Inflammatory macrophage treated with lipopolysaccharide for 4 hours (primary cell): ENCODE results near the gene ATXN7L2.
"Not testable (repeated sequence)": the region's sequence is repeated elsewhere in the genome, so short reads cannot be mapped to it uniquely, and the experiment has no call there.

Experiments used
- DNase-seq: peaks from one replicate; pipeline ENCODE4 v3.0.0-alpha.2; 2020

ATXN7L2 gene

GRCh38 chr1:109483672-109484518 lies at the start of gene ATXN7L2:
Gene ATXN7L2, plus strand, starts transcription at chr1:109483905. Its CDS starts 49 bp downstream, at chr1:109483954.
- peak; percentile 83 for DNase-seq

GRCh38 chr1:109434484-109434883 lies 49.2 kb upstream of the ATXN7L2 start:
- no peak for DNase-seq

- peak; percentile 89 for DNase-seq
Measured at GRCh38 chr1:109438798-109439297, 44.9 kb upstream of the ATXN7L2 start.

DNA sequence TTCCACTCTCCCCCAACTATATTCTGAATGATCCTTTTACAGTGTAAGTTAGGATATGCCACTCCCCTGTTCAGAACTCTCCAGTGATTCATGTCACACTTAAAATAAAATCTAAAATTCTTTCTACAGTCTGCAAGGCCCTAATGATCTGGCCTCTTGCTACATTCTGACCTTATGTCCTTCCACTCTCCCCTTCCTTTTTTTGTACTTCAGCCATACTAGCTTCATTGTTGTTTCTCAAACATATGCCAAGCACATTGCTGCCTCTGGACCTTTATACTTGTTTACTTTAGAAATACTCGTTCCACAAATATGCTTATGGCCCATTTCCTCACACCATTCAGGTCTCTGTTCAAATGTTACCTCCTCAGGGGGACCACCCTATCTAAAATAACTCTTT lies 42.6 kb upstream of the ATXN7L2 start:
- peak; percentile 32 for DNase-seq

- DNase-seq = peak; percentile 27
Measured at GRCh38 chr1:109443476-109443875, 40.2 kb upstream of the ATXN7L2 start.

DNA sequence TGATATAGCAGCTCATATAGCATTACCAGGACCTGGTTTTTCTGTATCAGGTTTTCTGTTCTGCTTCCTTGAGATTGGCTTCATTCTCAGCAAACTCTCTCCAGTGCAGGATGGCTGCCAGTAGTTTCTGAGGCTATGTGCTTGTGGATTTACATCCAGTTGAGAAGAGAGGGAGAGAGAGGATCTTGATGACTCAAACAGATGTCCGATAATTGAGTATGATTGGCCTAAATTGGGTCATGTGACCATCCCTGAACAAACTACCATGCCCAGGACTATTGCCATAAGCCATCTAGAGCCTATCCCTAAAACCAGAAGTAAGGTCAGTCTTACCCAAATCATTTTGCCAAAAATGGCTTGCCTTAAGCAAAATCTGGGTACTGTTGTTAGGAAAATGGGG lies 39.4 kb upstream of the ATXN7L2 start:
- DNase-seq = peak; percentile 10

DNA sequence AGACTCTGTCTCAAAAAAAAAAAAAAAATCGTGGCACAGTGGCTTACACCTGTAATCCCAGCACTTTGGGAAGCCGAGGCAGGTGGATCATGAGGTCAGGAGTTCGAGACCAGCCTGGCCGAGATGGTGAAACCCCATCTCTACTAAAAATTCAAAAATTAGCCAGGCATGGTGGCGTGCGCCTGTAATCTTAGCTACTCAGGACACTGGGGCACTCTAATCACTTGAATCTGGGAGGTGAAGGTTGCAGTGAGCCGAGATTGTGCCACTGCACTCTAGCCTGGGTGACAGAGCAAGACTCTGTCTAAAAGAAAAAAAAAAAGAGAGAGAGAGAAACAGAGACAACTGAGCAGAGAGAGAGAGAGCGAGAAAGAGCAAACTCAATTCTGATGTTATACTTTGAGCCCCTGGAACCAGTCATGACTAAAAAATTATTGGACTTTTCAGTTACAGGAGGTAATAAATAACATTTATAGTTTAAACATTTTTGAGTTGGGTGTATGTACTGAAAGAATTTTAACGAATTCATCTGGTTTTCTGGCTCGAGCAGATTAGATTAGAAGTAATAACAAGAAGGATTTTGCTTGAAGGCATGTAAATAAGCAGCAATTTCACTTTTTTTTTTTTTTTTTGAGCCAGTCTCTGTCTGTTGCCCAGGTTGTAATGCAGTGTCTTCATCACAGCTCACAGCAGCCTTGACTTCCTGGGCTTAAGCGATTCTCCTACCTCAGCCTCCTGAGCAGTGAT lies 37.6 kb upstream of the ATXN7L2 start:
- not testable (repeated sequence) for DNase-seq

DNA sequence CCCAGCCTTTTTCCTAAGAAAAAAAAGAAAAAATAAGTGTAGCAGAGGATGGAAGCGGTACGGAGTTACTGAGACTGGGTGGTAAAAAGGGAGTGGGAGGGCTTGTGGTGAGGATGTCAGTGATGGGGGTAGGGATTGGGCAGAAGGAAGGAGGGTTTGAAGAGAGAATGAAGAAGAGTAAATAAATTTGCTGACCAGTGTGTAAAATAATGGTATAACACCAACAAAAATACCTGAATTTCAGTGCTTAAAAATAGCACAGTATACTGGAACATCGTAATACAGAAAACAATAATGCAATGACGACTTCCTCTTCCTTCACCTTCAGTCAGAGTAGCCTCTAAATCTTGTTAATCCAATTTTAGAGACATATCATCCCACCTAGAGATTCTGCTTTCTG lies 36.2 kb upstream of the ATXN7L2 start:
- DNase-seq = no peak

GRCh38 chr1:109454497-109455133 lies 29.1 kb upstream of the ATXN7L2 start:
- DNase-seq = no peak

GRCh38 chr1:109457819-109458218 lies 25.9 kb upstream of the ATXN7L2 start:
- DNase-seq = no peak

GRCh38 chr1:109466125-109466451 lies 17.6 kb upstream of the ATXN7L2 start:
- DNase-seq = no peak

DNA sequence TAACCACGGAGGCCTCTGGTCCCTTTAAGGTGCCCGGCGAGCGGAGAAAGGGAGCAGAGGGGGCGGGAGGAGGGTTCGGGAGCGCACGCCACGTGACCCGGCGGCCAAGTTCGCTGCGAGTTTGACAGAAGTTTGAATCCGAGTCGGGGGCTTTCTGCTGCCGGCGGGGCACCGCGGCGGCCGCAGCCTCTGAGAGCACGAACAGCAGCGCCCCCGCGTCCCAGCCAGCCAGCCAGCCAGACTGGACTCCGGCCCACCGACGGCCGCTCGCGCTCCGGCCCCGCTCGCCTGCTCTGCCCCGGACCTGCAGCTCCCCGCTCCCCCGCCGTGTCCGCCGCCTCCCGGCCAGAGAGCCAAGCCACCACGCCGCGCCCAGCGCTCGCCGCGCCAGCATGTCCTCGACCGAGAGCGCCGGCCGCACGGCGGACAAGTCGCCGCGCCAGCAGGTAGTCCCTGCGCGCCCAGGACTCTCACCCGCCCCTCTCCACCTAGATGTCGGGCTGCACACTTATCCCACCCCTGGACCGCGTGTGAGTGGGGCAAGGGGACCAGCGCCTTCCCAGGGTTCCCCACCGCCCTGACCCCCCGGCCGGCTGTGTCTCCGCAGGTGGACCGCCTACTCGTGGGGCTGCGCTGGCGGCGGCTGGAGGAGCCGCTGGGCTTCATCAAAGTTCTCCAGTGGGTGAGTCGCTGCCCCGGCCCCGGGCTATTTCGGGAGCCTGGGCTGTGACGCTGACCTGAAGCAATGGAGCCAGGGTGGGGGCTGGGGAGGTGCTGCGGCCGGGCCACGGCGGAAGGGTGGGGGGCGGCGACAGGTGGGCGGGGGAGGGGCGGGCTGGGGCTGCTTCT lies 17.0 kb upstream of the ATXN7L2 start, which contains the start of gene SYPL2:
Gene SYPL2, plus strand, starts transcription at position 95 of the 849 bp plus-strand sequence. Its CDS starts 298 bp downstream, at position 393.
- DNase-seq = peak; percentile 11

GRCh38 chr1:109467301-109467777 lies 16.4 kb upstream of the ATXN7L2 start:
- DNase-seq = no peak

- no peak for DNase-seq
Measured at GRCh38 chr1:109468061-109468460, 15.6 kb upstream of the ATXN7L2 start.

GRCh38 chr1:109468903-109469302 lies 14.8 kb upstream of the ATXN7L2 start:
- DNase-seq = no peak

- no peak for DNase-seq
Measured at GRCh38 chr1:109470245-109470644, 13.5 kb upstream of the ATXN7L2 start.

DNA sequence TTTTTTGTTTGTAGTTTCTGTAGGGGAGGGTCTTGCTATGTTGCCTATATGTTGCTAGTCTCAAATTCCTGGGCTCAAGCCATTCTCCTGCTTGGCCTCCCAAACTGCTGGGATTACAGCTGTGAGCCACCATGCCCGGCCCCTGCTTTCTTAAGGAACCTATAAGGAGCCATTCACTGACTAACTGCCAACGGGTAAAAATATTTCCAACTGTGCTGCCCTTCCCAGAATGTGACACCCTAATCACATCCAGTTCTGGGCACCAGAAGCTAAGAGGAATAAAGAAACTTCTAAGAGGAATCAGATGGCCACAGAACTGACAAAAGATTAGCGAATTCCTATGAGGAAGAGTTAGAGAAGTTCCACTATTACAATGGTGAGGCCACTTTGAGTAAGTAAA lies 10.9 kb upstream of the ATXN7L2 start:
- no peak for DNase-seq

- not testable (repeated sequence) for DNase-seq
Measured at GRCh38 chr1:109473284-109474057, 10.2 kb upstream of the ATXN7L2 start.

DNA sequence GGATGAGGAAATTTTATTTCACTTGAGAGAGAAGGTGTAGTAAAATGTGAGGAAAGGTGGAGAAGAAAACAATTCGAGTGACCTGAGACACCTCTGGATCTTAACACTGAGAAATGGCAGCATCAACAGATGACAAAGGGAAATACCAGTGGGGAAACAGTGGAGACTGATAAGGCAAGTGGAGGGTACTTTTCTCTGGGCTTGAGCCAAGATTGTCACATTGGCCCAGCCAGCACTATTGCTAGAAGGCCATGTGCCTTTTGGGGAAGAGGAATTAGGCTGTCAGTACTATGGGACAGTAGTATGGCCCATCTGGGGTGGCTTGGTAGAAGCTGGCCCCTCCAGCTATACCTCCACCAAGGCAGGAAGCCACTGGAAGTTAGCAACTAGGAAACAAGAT lies 9.0 kb upstream of the ATXN7L2 start:
- no peak for DNase-seq

DNA sequence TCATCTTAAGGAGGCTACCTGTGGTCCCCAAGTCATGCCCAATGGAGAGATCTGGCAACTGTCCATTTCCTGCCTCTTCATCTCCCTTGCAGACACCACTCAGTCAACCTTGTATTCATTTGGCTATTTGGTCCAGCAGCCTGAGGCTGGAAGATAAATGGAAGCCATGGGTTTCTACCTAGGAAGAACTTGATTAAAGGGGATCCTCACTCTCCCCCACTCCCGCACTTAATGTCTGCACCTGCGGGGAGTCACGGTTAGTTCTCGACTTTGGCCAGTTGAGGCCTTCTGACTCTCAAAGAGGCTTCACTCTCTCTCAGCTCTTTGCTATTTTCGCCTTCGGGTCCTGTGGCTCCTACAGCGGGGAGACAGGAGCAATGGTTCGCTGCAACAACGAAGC lies 8.4 kb upstream of the ATXN7L2 start:
- no peak for DNase-seq

DNA sequence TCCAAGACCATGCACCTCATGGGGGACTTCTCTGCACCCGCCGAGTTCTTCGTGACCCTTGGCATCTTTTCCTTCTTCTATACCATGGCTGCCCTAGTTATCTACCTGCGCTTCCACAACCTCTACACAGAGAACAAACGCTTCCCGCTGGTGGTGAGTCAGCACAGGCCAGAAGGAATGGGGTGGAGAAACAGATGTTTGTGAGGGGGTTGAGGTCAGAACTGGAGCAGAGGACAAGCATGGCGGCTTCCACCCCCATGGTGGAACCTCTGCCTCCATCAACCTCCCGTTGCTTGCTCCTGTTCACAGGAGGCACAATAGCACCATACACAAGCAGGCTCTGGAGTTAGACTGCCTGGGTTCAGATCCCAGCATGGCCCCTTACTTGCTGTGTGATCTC lies 6.9 kb upstream of the ATXN7L2 start:
- no peak for DNase-seq
